H54 (cell line): ENCODE data around the gene MGAM2.

Experiments
- DNase-seq: peaks from one replicate; pipeline ENCODE4 v3.0.0; 2011; ENCODE audit warnings: low spot score, mixed read lengths; ENCODE audit not compliant: insufficient read length
- FAIRE-seq: peaks from 3 replicates; lab custom pipeline; 2011; peaks lifted over from hg19 to GRCh38; lab: Jason Lieb, UNC
- POLR2A ChIP-seq: IDR thresholded peaks from 2 replicates; pipeline ENCODE4 v1.6.1; 2011; ENCODE audit warnings: low read depth, mild to moderate bottlenecking, low read length

Gene MGAM2

GRCh38 chr7:142104550-142105527, 6.7 kb upstream of the MGAM2 start:
- DNase-seq (no peak), FAIRE-seq (no peak)
- no peak for TF ChIP-seq POLR2A

- FAIRE-seq (no peak), DNase-seq (no peak)
- TF ChIP-seq POLR2A: no peak
These were observed 2.6 kb upstream of the MGAM2 start for GRCh38 chr7:142108728-142109505.

GRCh38 chr7:142110098-142110497, 1.4 kb upstream of the MGAM2 start:
- DNase-seq (no peak), FAIRE-seq (no peak)
- TF ChIP-seq POLR2A: no peak

GRCh38 chr7:142110638-142111037, 880 bp upstream of the MGAM2 start:
- DNase-seq: no peak
- no peak for TF ChIP-seq POLR2A
- no peak for FAIRE-seq

- FAIRE-seq (no peak), DNase-seq (no peak)
- TF ChIP-seq POLR2A: no peak
These were observed 568 bp downstream of the MGAM2 start for GRCh38 chr7:142112086-142112485.

- DNase-seq: no peak
These were observed 2.7 kb downstream of the MGAM2 start for GRCh38 chr7:142114207-142114606.

GRCh38 chr7:142120524-142120923, 9.0 kb downstream of the MGAM2 start:
- DNase-seq: no peak
- no peak for TF ChIP-seq POLR2A
- no peak for FAIRE-seq

More at GRCh38 chr7:142114207-142114606, 2.7 kb downstream of the MGAM2 start:
- no peak for TF ChIP-seq POLR2A
- FAIRE-seq: no peak

- TF ChIP-seq POLR2A: no peak
These were observed 11.7 kb downstream of the MGAM2 start for GRCh38 chr7:142123184-142123583.

GRCh38 chr7:142125256-142125955, 13.9 kb downstream of the MGAM2 start:
- DNase-seq (no peak), FAIRE-seq (no peak)
- TF ChIP-seq POLR2A: no peak

More at GRCh38 chr7:142123184-142123583, 11.7 kb downstream of the MGAM2 start:
- DNase-seq: no peak
- FAIRE-seq: no peak

GRCh38 chr7:142130267-142130666, 18.7 kb downstream of the MGAM2 start:
- FAIRE-seq (no peak), DNase-seq (no peak)
- no peak for TF ChIP-seq POLR2A

GRCh38 chr7:142131439-142132185, 20.1 kb downstream of the MGAM2 start:
- no peak for TF ChIP-seq POLR2A
- DNase-seq (no peak), FAIRE-seq (no peak)

- no peak for TF ChIP-seq POLR2A
- DNase-seq: no peak
- FAIRE-seq: no peak
These were observed 22.2 kb downstream of the MGAM2 start for GRCh38 chr7:142133731-142134148.

GRCh38 chr7:142134909-142135308, 23.4 kb downstream of the MGAM2 start:
- FAIRE-seq (no peak), DNase-seq (no peak)
- TF ChIP-seq POLR2A: no peak
